ENCODE data around the gene GSC2. TPM values are rescaled to one million over a fixed set of nuclear protein-coding genes. Genes with fewer than 3 reads are reported as not detected.

Gene GSC2
- total and polyA plus RNA-seq, 12 donors, result not detected

GRCh38 chr22:19132693-19133400 is 17.2 kb downstream of the GSC2 start:
- Histone ChIP-seq H3K27ac (no peak overlapping the region), H3K27me3 (no peaks in the 10 kb centered on the region), H3K4me1 (replicated peaks in 1 of 2) (no peaks in the 10 kb centered on the region), H3K36me3 (replicated peaks in 1 of 2) (peaks cover 0 to 48% of the 10 kb centered on the region in 2 donors), H3K4me3 (no peak overlapping the region), H3K9me3 (replicated peaks in 1 of 3) (no peaks in the 10 kb centered on the region)
- no peak for DNase-seq
- intact Hi-C loops (cut with DNase I), result no loop called here
- 88 to 97% (median 93%) methylated on average over 6 to 9 of the region's 9 CpGs for WGBS, 4 donors
- no peak for TF ChIP-seq POLR2A (IDR thresholded peaks at IDR 0.05)

GRCh38 chr22:19132153-19132552 is 17.9 kb downstream of the GSC2 start:
- H3K27ac ChIP-seq, result no peak overlapping the region
- WGBS, 4 donors, result 90 to 97% (median 96%) methylated on average over 14 to 20 of the region's 20 CpGs
- H3K9me3 ChIP-seq (replicated peaks in 1 of 3), result no peaks in the 10 kb centered on the region
- no peak overlapping the region for H3K4me3 ChIP-seq
- no peaks in the 10 kb centered on the region for H3K27me3 ChIP-seq
- TF ChIP-seq POLR2A (IDR thresholded peaks at IDR 0.05), result no peak
- TF ChIP-seq CTCF (IDR thresholded peaks at IDR 0.05), result no peak
- no peak for DNase-seq
- H3K36me3 ChIP-seq (replicated peaks in 1 of 2), result peaks cover 0 to 41% of the 10 kb centered on the region in 2 donors
- H3K4me1 ChIP-seq (replicated peaks in 1 of 2), result no peaks in the 10 kb centered on the region
- intact Hi-C loops (cut with DNase I), result no loop called here

- no peak for DNase-seq
- TF ChIP-seq CTCF (IDR thresholded peaks at IDR 0.05) (no peak), POLR2A (IDR thresholded peaks at IDR 0.05) (no peak)
- Histone ChIP-seq H3K27ac (no peak overlapping the region), H3K27me3 (no peaks in the 10 kb centered on the region), H3K4me3 (no peak overlapping the region), H3K36me3 (replicated peaks in 1 of 2) (peaks cover 0 to 36% of the 10 kb centered on the region in 2 donors), H3K9me3 (replicated peaks in 1 of 3) (no peaks in the 10 kb centered on the region), H3K4me1 (replicated peaks in 1 of 2) (no peaks in the 10 kb centered on the region)
- WGBS, 4 donors, result 96 to 98% (median 97%) methylated on average over 9 to 19 of the region's 19 CpGs
- intact Hi-C loops (cut with DNase I), result no loop called here
These were observed 18.4 kb downstream of the GSC2 start for GRCh38 chr22:19131685-19132015.

DNA sequence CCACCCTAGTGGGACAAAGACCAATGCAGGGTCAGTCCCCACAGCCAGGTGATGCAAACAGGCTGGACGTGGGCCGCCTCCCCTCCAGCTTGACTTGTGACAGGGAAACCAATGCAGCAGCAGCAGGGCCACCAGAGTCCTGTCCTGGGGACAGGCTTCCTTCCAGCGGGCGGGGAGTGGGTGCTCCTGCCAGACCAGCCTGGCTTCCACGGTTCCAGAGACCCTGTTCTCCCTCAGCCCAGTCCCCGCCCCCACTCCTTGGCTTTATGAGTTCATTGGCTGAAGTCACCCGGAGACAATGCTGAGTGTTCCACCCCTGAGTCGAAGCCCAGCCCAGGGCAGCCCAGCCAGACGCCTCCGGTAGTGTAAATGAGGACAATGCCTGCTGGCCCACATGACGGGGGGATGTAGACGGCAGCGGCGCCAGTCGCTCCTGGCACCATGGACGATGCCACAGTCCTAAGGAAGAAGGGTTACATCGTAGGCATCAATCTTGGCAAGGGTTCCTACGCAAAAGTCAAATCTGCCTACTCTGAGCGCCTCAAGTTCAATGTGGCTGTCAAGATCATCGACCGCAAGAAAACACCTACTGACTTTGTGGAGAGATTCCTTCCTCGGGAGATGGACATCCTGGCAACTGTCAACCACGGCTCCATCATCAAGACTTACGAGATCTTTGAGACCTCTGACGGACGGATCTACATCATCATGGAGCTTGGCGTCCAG is 19.0 kb downstream of the GSC2 start, which contains the start of gene TSSK2:
TSSK2 (plus strand) TSS at position 350 of the 726 bp plus-strand sequence; CDS start at position 442, 92 bp downstream.
- intact Hi-C loops (cut with DNase I), result no loop called here
- 89 to 98% (median 92%) methylated on average over 9 to 27 of the region's 27 CpGs for WGBS, 4 donors
- no peak within 1 kb of the TSS for H3K27ac ChIP-seq
- no peaks in the 10 kb centered on the region for H3K27me3 ChIP-seq
- no peaks in the 10 kb centered on the region for H3K4me1 ChIP-seq (replicated peaks in 1 of 2)
- no peaks in the 10 kb centered on the region for H3K9me3 ChIP-seq (replicated peaks in 1 of 3)
- no peak within 1 kb of the TSS for H3K4me3 ChIP-seq
- peaks cover 0 to 31% of the 10 kb centered on the region in 2 donors for H3K36me3 ChIP-seq (replicated peaks in 1 of 2)
- TF ChIP-seq POLR2A (IDR thresholded peaks at IDR 0.05) (no peak), CTCF (IDR thresholded peaks at IDR 0.05) (no peak)
- no peak for DNase-seq

All from adrenal gland (tissue), 12 donors.